ENCODE data around the gene PNMA8B. TPM values are rescaled to one million over a fixed set of nuclear protein-coding genes. Genes with fewer than 3 reads are reported as not detected.

Gene PNMA8B
- total RNA-seq, 1 experiment from 2014 or later: 0.10 TPM

- CTCF ChIA-PET: no interaction called here
- DNase-seq (ENCODE audit: low read depth, low spot score): no peak
Measured at GRCh38 chr19:46454244-46454643, 41.4 kb downstream of the PNMA8B start.

More at GRCh38 chr19:46454244-46454643, 41.4 kb downstream of the PNMA8B start:
- no peak overlapping the region for H3K4me3 ChIP-seq (replicated peaks in 1 of 2; ENCODE audit: low read depth in 1 of 2, low read length in 2 of 2)
- no TSS peak for BruUV-seq (replicated peaks)
- POLR2A ChIA-PET: no interaction called here
- RAD21 ChIA-PET (ENCODE audit: low non-redundant PET in 1 of 2, low total read pairs in 2 of 2, uncharacterized antibody in 2 of 2, unreplicated experiment in 2 of 2): no interaction called here
- no peaks in the 10 kb centered on the region for H3K79me2 ChIP-seq (ENCODE audit: insufficient read depth, low read length)
- no peaks in the 10 kb centered on the region for H3K27me3 ChIP-seq (ENCODE audit: insufficient read depth, low read length)
- no peak overlapping the region for H2AFZ ChIP-seq (ENCODE audit: low read depth, low read length, poor library complexity, severe bottlenecking)
- H3K9me2 ChIP-seq (ENCODE audit: insufficient read depth): no peaks in the 10 kb centered on the region
- TF ChIP-seq SRF (IDR thresholded peaks at IDR 0.05; ENCODE audit: low read depth): no peak
- no peak for TF ChIP-seq ELF1 (IDR thresholded peaks at IDR 0.05; ENCODE audit: borderline replicate concordance, low read depth)
- no peak for TF ChIP-seq SP1 (IDR thresholded peaks at IDR 0.05; ENCODE audit: low read depth)
- no peak for TF ChIP-seq TCF7L2 (IDR thresholded peaks at IDR 0.05; ENCODE audit: borderline replicate concordance, extremely low read depth, insufficient read depth, insufficient read length)
- TF ChIP-seq FOSL1 (IDR thresholded peaks at IDR 0.05; ENCODE audit: low read depth): no peak
- no peak for TF ChIP-seq SIN3A (IDR thresholded peaks at IDR 0.05; ENCODE audit: low read depth)
- no peak for TF ChIP-seq ATF3 (IDR thresholded peaks at IDR 0.05)
- no peak for TF ChIP-seq EGR1 (IDR thresholded peaks at IDR 0.05; ENCODE audit: low read depth)
- no peak for TF ChIP-seq ZNF274 (IDR thresholded peaks at IDR 0.05; ENCODE audit: low read depth, low read length)
- TF ChIP-seq EZH2 (IDR thresholded peaks at IDR 0.05): no peak
- TF ChIP-seq POLR2AphosphoS5 (IDR thresholded peaks at IDR 0.05; ENCODE audit: low read depth, low read length): no peak
- no peak for TF ChIP-seq EZH2phosphoT487 (IDR thresholded peaks at IDR 0.05; ENCODE audit: borderline replicate concordance)
- no peak for TF ChIP-seq ZBTB33 (IDR thresholded peaks at IDR 0.05; ENCODE audit: extremely low read depth, insufficient replicate concordance, low read length)
- TF ChIP-seq CEBPB (IDR thresholded peaks at IDR 0.05; ENCODE audit: low read depth): no peak
- H3K36me3 ChIP-seq (ENCODE audit: control insufficient read depth in 1 of 2, insufficient read depth in 2 of 2, low read length in 2 of 2): no peaks in the 10 kb centered on the region
- no peak overlapping the region for H3K4me2 ChIP-seq (ENCODE audit: low read length)
- H3K9me3 ChIP-seq (ENCODE audit: control insufficient read depth in 1 of 2, insufficient read depth in 1 of 2, low read depth in 1 of 2, low read length in 2 of 2): no peaks in the 10 kb centered on the region
- intact Hi-C loops (cut with micrococcal nuclease): no loop called here
- no peak overlapping the region for H3K27ac ChIP-seq (ENCODE audit: low read depth, low read length)
- ATAC-seq: no peak
- no peaks in the 10 kb centered on the region for H3K4me1 ChIP-seq (ENCODE audit: control insufficient read depth in 1 of 2, insufficient read depth in 2 of 2, low read length in 2 of 2)
- no peak overlapping the region for H3K9ac ChIP-seq (ENCODE audit: low read length)
- no peaks in the 10 kb centered on the region for H4K20me1 ChIP-seq (ENCODE audit: insufficient read depth)
